ENCODE results near the gene TPD52L3. TPM values are rescaled to one million over a fixed set of nuclear protein-coding genes. Genes with fewer than 3 reads are reported as not detected.

TPD52L3 gene
- not detected for polyA plus RNA-seq (ENCODE audit: insufficient read length in 10 of 10)
- long read RNA-seq, donor 1 = 0 reads
- long read RNA-seq, donor 2 = 0 reads
- long read RNA-seq, donor 3, partial matches to known transcripts = 0 of 1 reads
- long read RNA-seq, donor 3, other reads (novel, unspliced or antisense) = 0 of 1 reads
- long read RNA-seq, donor 4 = 0 reads
- long read RNA-seq, donor 5 = 0 reads
- long read RNA-seq, donor 6 = 0 reads
- long read RNA-seq, donor 7 = 0 reads
- long read RNA-seq, donor 8 = 0 reads
- long read RNA-seq, donor 9 = 0 reads

- DNase-seq = no peak
Measured at GRCh38 chr9:6328103-6328502, at the start of gene TPD52L3. TSS of gene TPD52L3 (plus strand) at chr9:6328375. CDS start at chr9:6328596, 221 bp downstream.

GRCh38 chr9:6301858-6302257 is 26.3 kb upstream of the TPD52L3 start:
- no peak for DNase-seq

- no peak for DNase-seq
Measured at GRCh38 chr9:6302417-6302816, 25.8 kb upstream of the TPD52L3 start.

- no peak for DNase-seq
Measured at GRCh38 chr9:6304232-6304631, 23.9 kb upstream of the TPD52L3 start.

GRCh38 chr9:6305954-6306563 is 22.1 kb upstream of the TPD52L3 start:
- DNase-seq = peak; percentile 9 to 39 (median 16)

- DNase-seq = no peak
Measured at GRCh38 chr9:6307551-6308096, 20.6 kb upstream of the TPD52L3 start.

GRCh38 chr9:6330958-6331634 is 2.9 kb downstream of the TPD52L3 start:
- no peak for DNase-seq

GRCh38 chr9:6334305-6334704 is 6.1 kb downstream of the TPD52L3 start:
- DNase-seq = no peak

GRCh38 chr9:6348766-6349165 is 20.6 kb downstream of the TPD52L3 start:
- no peak for DNase-seq

GRCh38 chr9:6351737-6352136 is 23.6 kb downstream of the TPD52L3 start:
- no peak for DNase-seq

- peak; percentile 44 to 65 (median 45) for DNase-seq
Measured at GRCh38 chr9:6354072-6354686, 26.0 kb downstream of the TPD52L3 start.

- no peak for DNase-seq
Measured at GRCh38 chr9:6355728-6356127, 27.6 kb downstream of the TPD52L3 start.

GRCh38 chr9:6356441-6356840 is 28.3 kb downstream of the TPD52L3 start:
- no peak for DNase-seq

GRCh38 chr9:6356904-6357303 is 28.7 kb downstream of the TPD52L3 start:
- no peak for DNase-seq

GRCh38 chr9:6367128-6367890 is 39.1 kb downstream of the TPD52L3 start:
- DNase-seq = no peak

GRCh38 chr9:6368831-6369230 is 40.7 kb downstream of the TPD52L3 start:
- DNase-seq = no peak

Other genes starting within 250 kb of the TPD52L3 start
- 10 to 100 TPM; 22.3 to 39.4 (median 34.1) TPM for gene IL33, start 112.6 kb upstream of the TPD52L3 start, polyA plus RNA-seq (ENCODE audit: insufficient read length in 10 of 10)
- gene UHRF2, start 84.8 kb downstream of the TPD52L3 start, polyA plus RNA-seq (ENCODE audit: insufficient read length in 10 of 10) = 10 to 100 TPM; 26.3 to 45.3 (median 34.1) TPM